Measurements from ENCODE around the gene C16orf86. TPM values are rescaled to one million over a fixed set of nuclear protein-coding genes. Genes with fewer than 3 reads are reported as not detected.

Gene C16orf86
- total and polyA plus RNA-seq, 2 of the 8 experiments (the other 6 are each of a cell fraction or from before 2014, with no cell fraction given): 1.4 to 2.3 TPM

GRCh38 chr16:67704110-67704509 is 37.5 kb downstream of the C16orf86 start:
- H4K91ac ChIP-seq (replicated peaks; ENCODE audit: insufficient read length, low read length): no peak overlapping the region
- no peak overlapping the region for H3K4ac ChIP-seq (replicated peaks; ENCODE audit: insufficient read length, low read depth, low read length)
- no peak overlapping the region for H2AK5ac ChIP-seq (ENCODE audit: low read depth, low read length)
- WGBS, 2 experiments (ENCODE audit: extremely low coverage in 1 of 2, insufficient coverage in 1 of 2, insufficient read length in 1 of 2, insufficient replicate concordance in 2 of 2, low coverage in 1 of 2, low lambda C conversion rate in 2 of 2, missing lambda C conversion rate in 1 of 2): 92% methylated on average over 5 of the region's 5 CpGs; no CpG with 5 or more reads in 1 of the 2 experiments
- H2BK15ac ChIP-seq (ENCODE audit: low read length): no peak overlapping the region
- H2BK5ac ChIP-seq (ENCODE audit: low read depth, low read length): no peak overlapping the region
- no peak overlapping the region for H2BK12ac ChIP-seq (ENCODE audit: low read depth, low read length)
- peaks cover 0 to 49% of the 10 kb centered on the region in 2 experiments; a peak in 2 of 4 replicates for H3K79me2 ChIP-seq (ENCODE audit: control insufficient read depth in 1 of 2, insufficient read depth in 2 of 2, low read length in 2 of 2)
- POLR2A ChIA-PET (ENCODE audit: partially characterized antibody): no interaction called here
- no peak overlapping the region for H4K8ac ChIP-seq (ENCODE audit: extremely low read depth, insufficient read depth, low read length)
- peaks cover 4% of the 10 kb centered on the region for H3K79me1 ChIP-seq (ENCODE audit: low read depth, low read length)
- CTCF ChIA-PET (ENCODE audit: partially characterized antibody): interaction anchor here (2.6 kb wide), 1 partner anchor 32 kb away, joined by 11 read pairs; no protein-coding TSS in a partner anchor
- H3K23ac ChIP-seq (ENCODE audit: insufficient read length): no peak overlapping the region
- DNase-seq (ENCODE audit: low read depth in 1 of 2, low spot score in 2 of 2) (no peak), FAIRE-seq (no peak)
- no peak overlapping the region for H2BK20ac ChIP-seq (ENCODE audit: low read length)
- H3K18ac ChIP-seq (ENCODE audit: extremely low read depth, low read length): no peak overlapping the region
- peaks cover 2 to 5% (median 4%) of the 10 kb centered on the region in 4 experiments; a peak in 3 of 7 replicates for H3K4me1 ChIP-seq (replicated peaks in 1 of 4; ENCODE audit: control insufficient read depth in 3 of 4, insufficient read depth in 4 of 4, low read length in 3 of 4)
- no peaks in the 10 kb centered on the region for H3K27me3 ChIP-seq (replicated peaks in 1 of 4; ENCODE audit: control insufficient read depth in 3 of 4, extremely low read depth in 1 of 4, insufficient read depth in 3 of 4, low read length in 3 of 4)
- no peak overlapping the region for H3K14ac ChIP-seq (ENCODE audit: insufficient read length)
- H3K9me3 ChIP-seq (ENCODE audit: insufficient read depth in 2 of 2, low read depth in 1 of 2, low read length in 1 of 2): peaks cover 0 to 4% of the 10 kb centered on the region in 2 experiments; a peak in 1 of 4 replicates
- no peak overlapping the region for H2AFZ ChIP-seq (ENCODE audit: low read length)
- H3K4me2 ChIP-seq (ENCODE audit: insufficient read depth in 1 of 2, low read depth in 2 of 2, low read length in 2 of 2): no peak overlapping the region
- peaks cover 0 to 3% of the 10 kb centered on the region in 2 experiments for H4K20me1 ChIP-seq (replicated peaks in 1 of 2; ENCODE audit: control insufficient read depth in 1 of 2, insufficient read depth in 2 of 2, low read length in 2 of 2)
- no peaks in the 10 kb centered on the region for H3K36me3 ChIP-seq (ENCODE audit: control insufficient read depth in 2 of 4, insufficient read depth in 4 of 4, low read length in 3 of 4)
- no peak overlapping the region for H3K27ac ChIP-seq (ENCODE audit: low read depth, low read length)
- H2BK120ac ChIP-seq (replicated peaks; ENCODE audit: low read depth, low read length): no peak overlapping the region
- H3K4me3 ChIP-seq (ENCODE audit: extremely low read depth in 1 of 4, insufficient read depth in 2 of 4, low read depth in 3 of 4, low read length in 4 of 4): no peak overlapping the region
- H3K56ac ChIP-seq (replicated peaks; ENCODE audit: insufficient read length, low read depth, low read length): no peak overlapping the region
- no peaks in the 10 kb centered on the region for H3K23me2 ChIP-seq (ENCODE audit: low read depth, low read length)
- no peak overlapping the region for H4K5ac ChIP-seq (ENCODE audit: insufficient read length, low read depth, low read length)
- H3K9ac ChIP-seq (replicated peaks in 1 of 4; ENCODE audit: extremely low read depth in 1 of 4, low read depth in 3 of 4, low read length in 3 of 4): no peak overlapping the region
- TF ChIP-seq, protein P1, sequence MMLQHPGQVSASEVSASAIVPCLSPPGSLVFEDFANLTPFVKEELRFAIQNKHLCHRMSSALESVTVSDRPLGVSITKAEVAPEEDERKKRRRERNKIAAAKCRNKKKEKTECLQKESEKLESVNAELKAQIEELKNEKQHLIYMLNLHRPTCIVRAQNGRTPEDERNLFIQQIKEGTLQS (IDR thresholded peaks at IDR 0.05; ENCODE audit: insufficient read depth, low read depth, low read length): no peak
- TF ChIP-seq NRF1 (IDR thresholded peaks at IDR 0.05; ENCODE audit: low read depth, low read length) (no peak), SP2 (IDR thresholded peaks at IDR 0.05; ENCODE audit: low read length) (no peak), SUZ12 (IDR thresholded peaks at IDR 0.05; ENCODE audit: low read length) (no peak), SP4 (IDR thresholded peaks at IDR 0.05; ENCODE audit: low read length) (no peak), CTCF (IDR thresholded peaks at IDR 0.05; ENCODE audit: control extremely low read depth in 1 of 3, insufficient read depth in 1 of 3, low read depth in 1 of 3, low read length in 3 of 3) (no peak), JUN (IDR thresholded peaks at IDR 0.05; ENCODE audit: low read depth, low read length) (no peak), SIN3A (conservative IDR thresholded peaks at IDR 0.05 in 1 of 2, IDR thresholded peaks at IDR 0.05 in 1 of 2; ENCODE audit: low read depth in 1 of 2, low read length in 2 of 2) (no peak), POU5F1 (IDR thresholded peaks at IDR 0.05; ENCODE audit: low read depth, low read length) (no peak), TCF12 (IDR thresholded peaks at IDR 0.05; ENCODE audit: low read depth, low read length) (no peak)

Measured in H1 (cell line).